ENCODE data around the gene C9orf72. TPM values are rescaled to one million over a fixed set of nuclear protein-coding genes. Genes with fewer than 3 reads are reported as not detected.

The C9orf72 gene
- total RNA-seq, 1 donor from 2014 or later: 20.3 TPM

GRCh38 chr9:27536168-27536567 is 37.1 kb downstream of the C9orf72 start:
- Histone ChIP-seq H3K4me3 (ENCODE audit: low read depth, low read length) (no peak overlapping the region), H3K36me3 (ENCODE audit: control insufficient read depth, insufficient read depth, low read length) (no peaks in the 10 kb centered on the region), H3K27me3 (ENCODE audit: control insufficient read depth, insufficient read depth, low read length) (no peaks in the 10 kb centered on the region)
- no peak for TF ChIP-seq CTCF (IDR thresholded peaks at IDR 0.05; ENCODE audit: insufficient read depth, low read length, severe bottlenecking)
- no peak for FAIRE-seq
- no peak for DNase-seq (ENCODE audit: low read depth)

GRCh38 chr9:27535701-27536118 is 37.6 kb downstream of the C9orf72 start:
- H3K36me3 ChIP-seq (ENCODE audit: control insufficient read depth, insufficient read depth, low read length): no peaks in the 10 kb centered on the region
- no peaks in the 10 kb centered on the region for H3K27me3 ChIP-seq (ENCODE audit: control insufficient read depth, insufficient read depth, low read length)
- peak; percentile 34 for TF ChIP-seq CTCF (IDR thresholded peaks at IDR 0.05; ENCODE audit: insufficient read depth, low read length, severe bottlenecking)
- no peak for FAIRE-seq
- H3K4me3 ChIP-seq (ENCODE audit: low read depth, low read length): no peak overlapping the region
- DNase-seq (ENCODE audit: low read depth): peak; percentile 31

- FAIRE-seq (no peak), DNase-seq (ENCODE audit: low read depth) (no peak)
- Histone ChIP-seq H3K36me3 (ENCODE audit: control insufficient read depth, insufficient read depth, low read length) (no peaks in the 10 kb centered on the region), H3K27me3 (ENCODE audit: control insufficient read depth, insufficient read depth, low read length) (no peaks in the 10 kb centered on the region), H3K4me3 (ENCODE audit: low read depth, low read length) (no peak overlapping the region)
- no peak for TF ChIP-seq CTCF (IDR thresholded peaks at IDR 0.05; ENCODE audit: insufficient read depth, low read length, severe bottlenecking)
Observed at GRCh38 chr9:27534658-27535209, 38.5 kb downstream of the C9orf72 start.

- no peak for TF ChIP-seq CTCF (IDR thresholded peaks at IDR 0.05; ENCODE audit: insufficient read depth, low read length, severe bottlenecking)
- Histone ChIP-seq H3K4me3 (ENCODE audit: low read depth, low read length) (no peak overlapping the region), H3K27me3 (ENCODE audit: control insufficient read depth, insufficient read depth, low read length) (no peaks in the 10 kb centered on the region), H3K36me3 (ENCODE audit: control insufficient read depth, insufficient read depth, low read length) (no peaks in the 10 kb centered on the region)
- FAIRE-seq (no peak), DNase-seq (ENCODE audit: low read depth) (no peak)
Observed at GRCh38 chr9:27534131-27534530, 39.1 kb downstream of the C9orf72 start.

GRCh38 chr9:27533311-27533710 is 40.0 kb downstream of the C9orf72 start:
- Histone ChIP-seq H3K36me3 (ENCODE audit: control insufficient read depth, insufficient read depth, low read length) (no peaks in the 10 kb centered on the region), H3K27me3 (ENCODE audit: control insufficient read depth, insufficient read depth, low read length) (no peaks in the 10 kb centered on the region), H3K4me3 (ENCODE audit: low read depth, low read length) (no peak overlapping the region)
- DNase-seq (ENCODE audit: low read depth) (no peak), FAIRE-seq (no peak)
- TF ChIP-seq CTCF (IDR thresholded peaks at IDR 0.05; ENCODE audit: insufficient read depth, low read length, severe bottlenecking): no peak

- FAIRE-seq (no peak), DNase-seq (ENCODE audit: low read depth) (no peak)
- no peak for TF ChIP-seq CTCF (IDR thresholded peaks at IDR 0.05; ENCODE audit: insufficient read depth, low read length, severe bottlenecking)
- Histone ChIP-seq H3K4me3 (ENCODE audit: low read depth, low read length) (no peak overlapping the region), H3K36me3 (ENCODE audit: control insufficient read depth, insufficient read depth, low read length) (no peaks in the 10 kb centered on the region), H3K27me3 (ENCODE audit: control insufficient read depth, insufficient read depth, low read length) (no peaks in the 10 kb centered on the region)
Observed at GRCh38 chr9:27532046-27532445, 41.2 kb downstream of the C9orf72 start.

All from bronchial epithelial cell (primary cell).